Mucosa of rectum (tissue), 2 donors: ENCODE results near the gene TMEM131.
A peak's percentile ranks its signal among the peaks of the same experiment; 100 is the strongest.

Experiments used
- H3K27ac ChIP-seq, 2 donors: one replicate each; pipeline ENCODE4 v1.7.0; 2013; ENCODE audit warnings: inconsistent platforms in 2 of 2, low read depth in 2 of 2, low read length in 2 of 2
- H3K27me3 ChIP-seq, 2 donors: one replicate each; pipeline ENCODE4 v1.7.0; 2013; ENCODE audit warnings: low read length in 2 of 2; ENCODE audit not compliant: control insufficient read depth in 2 of 2, insufficient read depth in 2 of 2
- H3K36me3 ChIP-seq, 2 donors: one replicate each; pipeline ENCODE4 v1.7.0; 2013; ENCODE audit warnings: low read length in 2 of 2; ENCODE audit not compliant: control insufficient read depth in 2 of 2, insufficient read depth in 2 of 2
- H3K4me1 ChIP-seq, 2 donors: one replicate each; pipeline ENCODE4 v1.7.0; 2013; ENCODE audit warnings: low read length in 2 of 2, mild to moderate bottlenecking in 1 of 2; ENCODE audit not compliant: control insufficient read depth in 2 of 2, insufficient read depth in 2 of 2
- H3K4me3 ChIP-seq, 2 donors: one replicate each; pipeline ENCODE4 v1.7.0; 2013; ENCODE audit warnings: low read length in 2 of 2
- H3K9ac ChIP-seq, 2 donors: one replicate each; pipeline ENCODE4 v1.7.0; 2013; ENCODE audit warnings: low read length in 2 of 2, low read depth in 1 of 2, mild to moderate bottlenecking in 1 of 2
- H3K9me3 ChIP-seq, 2 donors: one replicate each; pipeline ENCODE4 v1.7.0; 2013; ENCODE audit warnings: low read length in 2 of 2; ENCODE audit not compliant: control insufficient read depth in 2 of 2
- donor health status: healthy.
- donor health status: Normal muscosa, but diverticular disease.

TMEM131 gene

GRCh38 chr2:97936199-97936598, 59.5 kb downstream of the TMEM131 start:
- Histone ChIP-seq H3K27ac (peak overlapping the region; percentile 2 to 9), H3K36me3 (no peaks in the 10 kb centered on the region), H3K4me1 (peaks cover 11 to 14% of the 10 kb centered on the region in 2 donors), H3K9ac (no peak overlapping the region), H3K27me3 (no peaks in the 10 kb centered on the region), H3K9me3 (no peaks in the 10 kb centered on the region), H3K4me3 (no peak overlapping the region)

- H3K9ac ChIP-seq, result no peak overlapping the region
- peaks cover 11 to 14% of the 10 kb centered on the region in 2 donors for H3K4me1 ChIP-seq
- peak overlapping the region; percentile 2 to 9 for H3K27ac ChIP-seq
Observed at GRCh38 chr2:97935719-97936161, 60.0 kb downstream of the TMEM131 start.

DNA sequence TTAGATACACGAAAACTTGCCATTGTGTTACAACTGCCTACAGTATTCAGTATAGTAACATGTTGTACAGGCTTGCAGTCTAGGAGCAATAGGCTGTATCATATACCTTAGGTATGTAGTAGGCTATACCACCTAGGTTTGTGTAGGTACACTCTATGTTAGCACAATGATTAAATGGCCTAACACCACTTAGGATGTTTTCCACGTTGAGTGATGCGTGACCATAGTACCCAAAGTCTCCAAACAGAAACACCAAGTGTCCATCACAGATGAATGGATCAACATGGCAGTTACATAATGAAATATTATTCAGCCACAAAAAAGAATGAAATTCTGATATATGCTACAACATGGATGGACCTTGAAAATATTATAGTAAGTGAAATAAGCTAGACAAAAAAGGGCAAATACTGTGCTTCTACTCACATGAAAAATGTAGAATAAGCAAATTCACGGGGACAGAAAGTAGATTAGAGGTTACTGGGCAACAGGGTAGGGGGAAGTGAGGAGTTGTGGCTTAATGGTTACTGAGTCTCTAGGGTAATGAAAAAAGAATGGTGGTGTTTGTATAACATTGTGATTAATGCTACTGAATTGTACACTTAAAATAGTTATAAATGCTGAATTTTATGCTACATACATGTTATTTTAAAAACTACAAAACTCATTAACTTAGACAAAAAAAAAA, 62.6 kb downstream of the TMEM131 start:
- Histone ChIP-seq H3K27me3 (no peaks in the 10 kb centered on the region), H3K9ac (no peak overlapping the region), H3K9me3 (no peaks in the 10 kb centered on the region), H3K36me3 (no peaks in the 10 kb centered on the region), H3K4me1 (peaks cover 11 to 14% of the 10 kb centered on the region in 2 donors), H3K27ac (no peak overlapping the region), H3K4me3 (no peak overlapping the region)

More at GRCh38 chr2:97935719-97936161, 60.0 kb downstream of the TMEM131 start:
- H3K9me3 ChIP-seq, result no peaks in the 10 kb centered on the region
- H3K4me3 ChIP-seq, result no peak overlapping the region
- no peaks in the 10 kb centered on the region for H3K27me3 ChIP-seq
- no peaks in the 10 kb centered on the region for H3K36me3 ChIP-seq

GRCh38 chr2:97931858-97932225, 63.9 kb downstream of the TMEM131 start:
- H3K9me3 ChIP-seq, result no peaks in the 10 kb centered on the region
- H3K4me1 ChIP-seq, result peaks cover 11 to 14% of the 10 kb centered on the region in 2 donors
- H3K27ac ChIP-seq, result no peak overlapping the region
- no peaks in the 10 kb centered on the region for H3K27me3 ChIP-seq
- H3K36me3 ChIP-seq, result no peaks in the 10 kb centered on the region
- H3K4me3 ChIP-seq, result no peak overlapping the region
- H3K9ac ChIP-seq, result no peak overlapping the region

GRCh38 chr2:97931118-97931857, 64.5 kb downstream of the TMEM131 start:
- Histone ChIP-seq H3K27me3 (no peaks in the 10 kb centered on the region), H3K4me3 (no peak overlapping the region), H3K36me3 (no peaks in the 10 kb centered on the region), H3K27ac (no peak overlapping the region), H3K9me3 (no peaks in the 10 kb centered on the region), H3K9ac (no peak overlapping the region), H3K4me1 (peaks cover 9 to 14% of the 10 kb centered on the region in 2 donors)

DNA sequence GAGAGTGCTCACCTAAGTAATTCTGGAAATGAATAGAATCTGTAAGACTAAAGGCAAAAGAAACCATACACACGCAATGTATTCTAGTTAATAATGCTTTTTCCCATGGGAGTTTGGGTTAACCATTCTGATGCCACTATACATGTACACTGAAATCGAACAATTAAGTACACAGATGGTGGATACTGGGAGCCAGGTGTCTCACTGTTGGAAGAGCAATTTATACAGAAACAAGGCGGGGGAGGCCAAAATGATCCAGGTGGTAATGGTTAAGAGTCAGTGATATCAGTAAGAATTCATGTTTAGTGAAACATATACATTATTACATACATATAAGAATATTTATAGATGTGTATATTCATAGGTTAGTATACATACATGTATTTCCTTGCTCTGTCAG, 67.2 kb downstream of the TMEM131 start:
- peaks cover 7 to 15% of the 10 kb centered on the region in 2 donors for H3K36me3 ChIP-seq
- no peak overlapping the region for H3K27ac ChIP-seq
- no peaks in the 10 kb centered on the region for H3K9me3 ChIP-seq
- no peak overlapping the region for H3K9ac ChIP-seq
- H3K4me3 ChIP-seq, result no peak overlapping the region
- peaks cover 5% of the 10 kb centered on the region in 2 donors for H3K4me1 ChIP-seq
- no peaks in the 10 kb centered on the region for H3K27me3 ChIP-seq

GRCh38 chr2:97926946-97927345, 68.8 kb downstream of the TMEM131 start:
- Histone ChIP-seq H3K27me3 (no peaks in the 10 kb centered on the region), H3K27ac (no peak overlapping the region), H3K4me3 (no peak overlapping the region), H3K36me3 (peaks cover 10 to 15% of the 10 kb centered on the region in 2 donors), H3K4me1 (peaks cover 5% of the 10 kb centered on the region in 2 donors), H3K9me3 (no peaks in the 10 kb centered on the region), H3K9ac (no peak overlapping the region)

DNA sequence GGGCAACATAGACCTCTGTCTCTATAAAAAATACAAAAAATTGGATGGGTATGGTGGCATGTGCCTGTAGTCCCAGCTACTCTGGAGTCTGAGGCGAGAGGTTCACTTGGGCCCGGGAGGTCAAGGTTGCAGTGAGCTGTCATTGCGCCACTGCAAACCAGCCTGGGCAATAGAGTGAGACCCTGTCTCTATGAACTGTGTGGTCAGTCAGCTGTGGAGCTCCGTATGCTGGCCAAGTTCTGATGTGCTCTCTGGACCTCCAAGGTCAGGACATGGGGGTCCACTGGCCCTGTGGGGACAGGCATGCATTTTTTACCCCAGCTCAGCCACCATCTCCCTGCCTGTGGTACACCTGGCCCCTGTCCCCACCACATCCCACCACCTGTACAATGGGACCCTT, 71.6 kb downstream of the TMEM131 start:
- no peaks in the 10 kb centered on the region for H3K27me3 ChIP-seq
- peaks cover 13 to 15% of the 10 kb centered on the region in 2 donors for H3K36me3 ChIP-seq
- no peak overlapping the region for H3K27ac ChIP-seq
- H3K9ac ChIP-seq, result no peak overlapping the region
- H3K4me3 ChIP-seq, result no peak overlapping the region
- no peaks in the 10 kb centered on the region for H3K4me1 ChIP-seq
- no peaks in the 10 kb centered on the region for H3K9me3 ChIP-seq

DNA sequence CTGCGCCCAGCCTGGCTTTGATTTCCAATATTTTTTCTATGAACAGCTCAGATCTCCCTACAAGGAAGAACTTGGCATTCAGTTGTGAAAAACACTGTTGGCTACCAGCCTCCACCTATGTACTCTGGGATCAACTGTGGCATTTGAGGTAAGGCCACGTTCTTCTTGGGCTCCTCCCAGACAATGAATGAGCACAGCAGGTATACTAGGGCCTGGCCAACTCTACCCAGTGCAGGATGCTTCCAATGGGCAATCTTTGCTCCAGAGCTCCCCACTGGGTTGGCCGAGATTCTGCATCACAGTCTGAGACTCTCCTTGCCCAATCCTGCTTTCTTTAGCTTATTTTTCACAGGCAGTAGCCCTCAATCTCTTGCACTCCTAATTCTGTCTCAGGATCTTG, 75.9 kb downstream of the TMEM131 start:
- Histone ChIP-seq H3K4me1 (no peaks in the 10 kb centered on the region), H3K9ac (no peak overlapping the region), H3K9me3 (no peaks in the 10 kb centered on the region), H3K27me3 (no peaks in the 10 kb centered on the region), H3K36me3 (peaks cover 7 to 10% of the 10 kb centered on the region in 2 donors), H3K4me3 (no peak overlapping the region), H3K27ac (no peak overlapping the region)

- Histone ChIP-seq H3K27ac (no peak overlapping the region), H3K9ac (no peak overlapping the region), H3K4me1 (no peaks in the 10 kb centered on the region), H3K9me3 (no peaks in the 10 kb centered on the region), H3K36me3 (peaks cover 0 to 6% of the 10 kb centered on the region in 2 donors), H3K4me3 (no peak overlapping the region), H3K27me3 (no peaks in the 10 kb centered on the region)
Observed at GRCh38 chr2:97918818-97919217, 76.9 kb downstream of the TMEM131 start.
